Body of pancreas (tissue), 4 donors: ENCODE data around the gene ADGRV1. TPM values are rescaled to one million over a fixed set of nuclear protein-coding genes. Genes with fewer than 3 reads are reported as not detected.

Experiments used
- ATAC-seq: fragments of 150-250 bp; one replicate; pipeline ENCODE4 v1.9.1; 2016
- DNase-seq, 4 donors: peaks; one replicate each; pipeline ENCODE4 v3.0.0-alpha.2; 2019
- H3K27ac ChIP-seq, 4 donors: fragments of 200-600 bp; sonication (generic); 1 replicate in 3 of 4; 2 replicates in 1 of 4; pipeline versions ENCODE4 v1.5.1 to v1.6.1; 2016 to 2019; ENCODE audit warnings: mild to moderate bottlenecking in 1 of 4, mixed read lengths in 1 of 4, moderate library complexity in 1 of 4
- H3K27me3 ChIP-seq, 2 donors: fragments of 200-600 bp; sonication (generic); one replicate each; pipeline ENCODE4 v1.6.0; 2016; ENCODE audit warnings: mild to moderate bottlenecking in 1 of 2
- H3K36me3 ChIP-seq, 2 donors: fragments of 200-600 bp; sonication (generic); replicated peaks in 1 of 2; 2 replicates each; pipeline ENCODE4 v1.5.1; 2016; ENCODE audit warnings: low read depth in 2 of 2; ENCODE audit not compliant: insufficient read depth in 1 of 2
- H3K4me1 ChIP-seq: fragments of 200-600 bp; sonication (generic); one replicate; pipeline ENCODE4 v1.6.0; 2016
- H3K4me3 ChIP-seq, 2 donors: fragments of 200-600 bp; sonication (generic); 1 replicate in 1 of 2; 2 replicates in 1 of 2; pipeline ENCODE4 v1.5.1; 2016 to 2019
- H3K9me3 ChIP-seq, 3 donors: fragments of 200-600 bp; sonication (generic); 1 replicate in 2 of 3; 2 replicates in 1 of 3; pipeline ENCODE4 v1.5.1; 2016
- POLR2A ChIP-seq, 3 donors: fragments of 450-650 bp; IDR thresholded peaks; one replicate each; pipeline ENCODE4 v1.6.1; 2016; ENCODE audit warnings: antibody characterized with exemption in 3 of 3, mild to moderate bottlenecking in 2 of 3
- WGBS, 2 donors: methylation state at CpG; one replicate each; pipeline ENCODE4 v1.1.5; 2017; 5-methylcytosine and 5-hydroxymethylcytosine counted together
- intact Hi-C: fragments of 100-400 bp; cut with DNase I; formaldehyde crosslinking; loops from one replicate; pipeline ENCODE4 v1.15.1; 2023
- total RNA-seq, 2 donors: library from RNA; depleted of rRNA; stranded (reverse); fragments of >200 nt; gene quantifications; one replicate each; pipeline ENCODE4 v1.1.0, GENCODE V29; 2016
- TF ChIP-seq, protein P1 (sequence below), 7 experiments: fragments of 450-650 bp in 4 of 7; fragments of 200-600 bp in 3 of 7; sonication (generic) in 3 of 7; IDR thresholded peaks; one replicate each; pipeline ENCODE4 v1.5.1; 2016 to 2019; ENCODE audit warnings: antibody characterized with exemption in 7 of 7

ADGRV1 gene
- total RNA-seq, 2 donors from 2014 or later, result 19.2 to 21.4 TPM

DNA sequence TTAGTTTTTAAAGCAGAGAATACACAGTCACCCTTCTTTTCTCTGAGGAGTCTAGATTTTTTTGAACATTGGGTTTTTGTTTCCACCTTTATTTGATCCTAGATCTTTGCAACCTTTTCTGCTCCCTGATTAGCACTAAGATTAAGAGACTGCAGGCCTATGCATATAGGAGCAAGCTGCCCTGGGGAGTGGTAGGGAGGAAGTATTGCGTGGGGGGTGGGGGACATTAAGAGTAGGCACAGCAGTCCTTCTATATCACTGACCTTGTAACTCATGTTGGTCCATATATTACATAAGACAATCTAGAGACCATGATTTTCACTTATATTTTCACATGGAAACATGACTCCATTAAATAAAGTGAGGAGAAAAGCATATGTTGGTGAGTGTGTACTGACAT is 149.1 kb downstream of the ADGRV1 start:
- DNase-seq (no peak), ATAC-seq (no peak)
- no peak for TF ChIP-seq POLR2A (IDR thresholded peaks at IDR 0.05)
- TF ChIP-seq, protein P1, sequence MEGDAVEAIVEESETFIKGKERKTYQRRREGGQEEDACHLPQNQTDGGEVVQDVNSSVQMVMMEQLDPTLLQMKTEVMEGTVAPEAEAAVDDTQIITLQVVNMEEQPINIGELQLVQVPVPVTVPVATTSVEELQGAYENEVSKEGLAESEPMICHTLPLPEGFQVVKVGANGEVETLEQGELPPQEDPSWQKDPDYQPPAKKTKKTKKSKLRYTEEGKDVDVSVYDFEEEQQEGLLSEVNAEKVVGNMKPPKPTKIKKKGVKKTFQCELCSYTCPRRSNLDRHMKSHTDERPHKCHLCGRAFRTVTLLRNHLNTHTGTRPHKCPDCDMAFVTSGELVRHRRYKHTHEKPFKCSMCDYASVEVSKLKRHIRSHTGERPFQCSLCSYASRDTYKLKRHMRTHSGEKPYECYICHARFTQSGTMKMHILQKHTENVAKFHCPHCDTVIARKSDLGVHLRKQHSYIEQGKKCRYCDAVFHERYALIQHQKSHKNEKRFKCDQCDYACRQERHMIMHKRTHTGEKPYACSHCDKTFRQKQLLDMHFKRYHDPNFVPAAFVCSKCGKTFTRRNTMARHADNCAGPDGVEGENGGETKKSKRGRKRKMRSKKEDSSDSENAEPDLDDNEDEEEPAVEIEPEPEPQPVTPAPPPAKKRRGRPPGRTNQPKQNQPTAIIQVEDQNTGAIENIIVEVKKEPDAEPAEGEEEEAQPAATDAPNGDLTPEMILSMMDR (IDR thresholded peaks at IDR 0.05), result no peak
- Histone ChIP-seq H3K4me1 (no peaks in the 10 kb centered on the region), H3K27ac (no peak overlapping the region), H3K9me3 (no peaks in the 10 kb centered on the region), H3K4me3 (no peak overlapping the region), H3K36me3 (no peaks in the 10 kb centered on the region), H3K27me3 (no peaks in the 10 kb centered on the region)
- WGBS, 2 donors, result 80 to 100% methylated on average over 1 of the region's 1 CpG
- intact Hi-C loops, result no loop called here

DNA sequence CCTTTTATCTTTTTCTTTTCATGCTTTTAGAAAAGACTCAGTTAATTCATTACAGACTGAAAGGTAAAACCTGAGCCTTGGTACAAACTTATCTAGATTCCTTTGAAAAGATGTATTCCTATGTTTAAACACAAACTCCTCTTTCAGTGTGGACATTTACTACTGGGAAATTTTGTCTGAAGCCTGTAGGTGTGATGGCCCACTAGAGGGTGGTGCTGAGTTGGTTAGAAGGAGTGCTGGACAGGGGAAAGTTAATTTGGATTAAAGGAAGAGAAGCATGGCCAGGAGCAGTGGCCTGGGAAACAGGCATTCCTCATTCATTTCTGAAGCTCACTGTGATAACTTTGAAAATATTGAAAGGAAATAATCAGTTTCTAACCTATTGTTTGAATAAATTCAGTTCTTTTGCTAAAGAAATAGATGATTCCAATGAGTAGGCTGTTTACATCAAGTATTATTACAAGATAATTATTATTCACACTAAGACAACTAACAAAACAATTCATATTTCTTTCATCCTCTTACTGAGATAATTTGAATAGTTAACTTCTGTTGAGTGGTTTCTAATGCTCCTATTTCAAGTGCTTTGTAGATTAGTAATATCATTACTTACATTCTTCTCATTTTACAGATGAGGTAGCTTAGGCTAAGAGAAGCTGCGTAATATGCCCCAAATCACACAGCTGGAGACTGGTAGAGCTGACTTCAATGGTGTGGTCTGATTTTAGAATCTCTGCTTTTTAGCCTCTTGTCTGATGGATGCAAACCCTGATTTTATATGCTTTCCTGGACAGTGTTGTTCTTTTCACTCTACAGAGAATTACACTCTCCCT is 150.9 kb downstream of the ADGRV1 start:
- ATAC-seq (peak; percentile 68), DNase-seq (peak; percentile 34 to 50 (median 44))
- Histone ChIP-seq H3K36me3 (no peaks in the 10 kb centered on the region), H3K27ac (no peak overlapping the region), H3K27me3 (no peaks in the 10 kb centered on the region), H3K4me1 (no peaks in the 10 kb centered on the region), H3K9me3 (no peaks in the 10 kb centered on the region), H3K4me3 (no peak overlapping the region)
- TF ChIP-seq, protein P1 (IDR thresholded peaks at IDR 0.05), result peak; percentile 28 to 53 (median 43)
- TF ChIP-seq POLR2A (IDR thresholded peaks at IDR 0.05), result no peak
- WGBS, 2 donors, result 100% methylated on average over 1 of the region's 1 CpG
- intact Hi-C loops, result no loop called here

DNA sequence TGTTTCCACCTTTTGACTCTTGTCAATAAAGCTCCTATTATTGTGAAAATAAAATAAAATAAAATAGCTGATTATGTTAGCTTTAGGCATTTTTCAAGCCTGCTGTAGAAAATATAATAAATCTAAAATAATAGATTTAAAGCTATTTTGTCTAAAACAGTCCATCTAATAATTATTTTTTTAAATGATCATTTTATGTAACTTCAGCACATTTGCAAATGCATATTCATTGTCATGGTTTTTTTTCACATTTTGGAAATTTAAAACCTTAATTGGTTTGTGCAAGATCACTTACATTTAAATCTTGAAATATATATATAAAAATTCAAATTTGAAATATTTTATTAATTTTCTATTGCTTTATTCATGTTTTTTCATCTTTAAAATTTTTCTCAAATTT is 159.8 kb downstream of the ADGRV1 start:
- ATAC-seq (no peak), DNase-seq (no peak)
- TF ChIP-seq, protein P1 (IDR thresholded peaks at IDR 0.05), result no peak
- no peak for TF ChIP-seq POLR2A (IDR thresholded peaks at IDR 0.05)
- Histone ChIP-seq H3K36me3 (no peaks in the 10 kb centered on the region), H3K4me1 (no peaks in the 10 kb centered on the region), H3K27me3 (no peaks in the 10 kb centered on the region), H3K4me3 (no peak overlapping the region), H3K27ac (no peak overlapping the region), H3K9me3 (no peaks in the 10 kb centered on the region)
- intact Hi-C loops, result no loop called here

DNA sequence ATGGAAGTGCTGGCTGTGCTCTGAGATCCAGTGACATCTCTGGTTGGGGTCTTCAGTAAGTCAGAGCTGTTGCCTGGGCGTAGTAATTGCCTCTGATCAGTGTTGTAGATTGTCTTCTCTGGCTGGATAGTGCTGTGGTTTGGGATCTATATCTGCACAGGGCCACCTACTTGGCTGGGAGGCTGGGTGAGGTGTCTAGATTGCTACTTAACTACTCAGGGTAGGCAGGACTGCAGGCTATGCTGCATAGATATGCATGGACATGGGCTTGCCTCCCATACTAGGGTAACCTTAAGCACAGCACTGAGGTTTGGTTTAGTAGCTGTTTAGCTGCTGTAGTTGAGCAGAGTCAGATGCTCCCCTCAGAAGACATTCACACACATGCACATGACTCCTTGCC is 181.0 kb downstream of the ADGRV1 start:
- Histone ChIP-seq H3K36me3 (no peaks in the 10 kb centered on the region), H3K9me3 (no peaks in the 10 kb centered on the region), H3K27me3 (no peaks in the 10 kb centered on the region), H3K4me3 (no peak overlapping the region), H3K4me1 (no peaks in the 10 kb centered on the region), H3K27ac (no peak overlapping the region)
- no peak for ATAC-seq
- WGBS, 2 donors, result 81% methylated on average over 1 of the region's 1 CpG; no CpG with 5 or more reads in 1 of the 2 donors
- intact Hi-C loops, result no loop called here
- no peak for DNase-seq
- TF ChIP-seq, protein P1 (IDR thresholded peaks at IDR 0.05), result no peak
- TF ChIP-seq POLR2A (IDR thresholded peaks at IDR 0.05), result no peak
